Measurements from ENCODE around the gene CKAP2L.

DNA sequence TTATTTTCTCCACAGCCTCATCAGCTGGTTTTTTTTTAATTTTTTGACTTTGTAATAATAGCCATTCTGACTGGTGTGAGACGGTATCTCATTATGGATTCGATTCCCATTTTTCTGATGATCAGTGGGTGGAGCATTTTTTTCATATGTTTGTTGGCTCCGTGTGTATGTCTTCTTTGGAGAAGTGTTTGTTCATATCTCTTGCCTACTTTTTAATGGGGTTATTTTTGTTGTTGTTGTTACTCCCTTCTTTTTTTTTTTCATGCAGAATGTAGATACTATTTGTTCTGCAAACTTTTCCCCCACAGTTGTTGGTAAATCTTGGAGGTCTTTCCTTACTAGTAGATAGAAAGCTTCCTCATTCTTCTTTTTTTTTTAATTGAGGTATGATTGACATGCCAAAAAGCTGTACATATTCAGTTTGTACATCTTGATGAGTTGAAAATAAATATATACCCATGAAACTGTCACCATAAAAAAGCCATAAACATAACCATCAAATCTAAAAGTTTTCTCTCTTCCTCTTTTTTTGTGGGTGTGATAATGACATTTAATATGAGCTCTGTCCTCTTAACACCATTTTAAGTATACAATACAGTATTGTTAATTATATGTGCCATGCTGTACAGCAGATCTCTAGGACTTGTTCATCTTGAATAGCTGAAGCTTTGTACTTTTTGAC, 65.4 kb downstream of the CKAP2L start:
- TF ChIP-seq, protein P1, sequence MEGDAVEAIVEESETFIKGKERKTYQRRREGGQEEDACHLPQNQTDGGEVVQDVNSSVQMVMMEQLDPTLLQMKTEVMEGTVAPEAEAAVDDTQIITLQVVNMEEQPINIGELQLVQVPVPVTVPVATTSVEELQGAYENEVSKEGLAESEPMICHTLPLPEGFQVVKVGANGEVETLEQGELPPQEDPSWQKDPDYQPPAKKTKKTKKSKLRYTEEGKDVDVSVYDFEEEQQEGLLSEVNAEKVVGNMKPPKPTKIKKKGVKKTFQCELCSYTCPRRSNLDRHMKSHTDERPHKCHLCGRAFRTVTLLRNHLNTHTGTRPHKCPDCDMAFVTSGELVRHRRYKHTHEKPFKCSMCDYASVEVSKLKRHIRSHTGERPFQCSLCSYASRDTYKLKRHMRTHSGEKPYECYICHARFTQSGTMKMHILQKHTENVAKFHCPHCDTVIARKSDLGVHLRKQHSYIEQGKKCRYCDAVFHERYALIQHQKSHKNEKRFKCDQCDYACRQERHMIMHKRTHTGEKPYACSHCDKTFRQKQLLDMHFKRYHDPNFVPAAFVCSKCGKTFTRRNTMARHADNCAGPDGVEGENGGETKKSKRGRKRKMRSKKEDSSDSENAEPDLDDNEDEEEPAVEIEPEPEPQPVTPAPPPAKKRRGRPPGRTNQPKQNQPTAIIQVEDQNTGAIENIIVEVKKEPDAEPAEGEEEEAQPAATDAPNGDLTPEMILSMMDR (IDR thresholded peaks at IDR 0.05): no peak
- TF ChIP-seq ZFX (IDR thresholded peaks at IDR 0.05; ENCODE audit: borderline replicate concordance): no peak

Data from 22Rv1 (cell line).